ENCODE data around the gene UNC50.
"Not testable (repeated sequence)": the region's sequence is repeated elsewhere in the genome, so short reads cannot be mapped to it uniquely, and the experiment has no call there.

The UNC50 gene

DNA sequence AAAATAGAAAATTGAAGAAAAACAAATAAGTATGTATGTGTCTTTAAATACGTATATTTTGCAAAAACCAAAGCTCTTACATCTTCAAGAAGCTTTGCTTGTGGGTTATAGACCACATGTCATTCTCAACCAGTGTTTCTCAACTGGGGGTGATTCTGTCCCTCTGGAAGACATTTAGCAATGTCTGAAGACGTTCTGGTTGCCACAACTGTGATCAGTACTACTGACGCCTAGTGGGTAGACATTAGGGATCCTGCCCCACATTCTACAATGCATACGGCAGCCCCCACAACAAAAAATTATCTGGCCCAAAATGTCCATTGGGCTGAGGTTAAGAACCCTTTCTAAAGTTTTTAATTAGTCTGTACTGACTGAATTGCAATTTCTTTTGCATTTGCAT is 48.4 kb downstream of the UNC50 start:
- Histone ChIP-seq H3K27ac (ENCODE audit: low read depth, low read length, poor library complexity, severe bottlenecking) (no peak overlapping the region), H3K9me3 (ENCODE audit: low read length) (no peaks in the 10 kb centered on the region), H3K9me2 (ENCODE audit: low read depth, low read length) (no peaks in the 10 kb centered on the region), H3K4me2 (ENCODE audit: low read length) (no peak overlapping the region), H3K36me3 (ENCODE audit: insufficient read depth, low read length) (no peaks in the 10 kb centered on the region), H3K4me3 (ENCODE audit: low read depth, low read length, poor library complexity, severe bottlenecking) (no peak overlapping the region), H2AFZ (ENCODE audit: low read length) (no peak overlapping the region), H3K9ac (ENCODE audit: low read length) (no peak overlapping the region), H3F3A (ENCODE audit: insufficient read depth, low read length) (no peaks in the 10 kb centered on the region), H3K4me1 (ENCODE audit: insufficient read depth, low read length, severe bottlenecking) (peaks cover 12% of the 10 kb centered on the region), H3K79me2 (ENCODE audit: insufficient read depth, low read length) (no peaks in the 10 kb centered on the region), H4K20me1 (ENCODE audit: insufficient read depth, low read length) (no peaks in the 10 kb centered on the region), H3K27me3 (ENCODE audit: insufficient read depth, low read length) (no peaks in the 10 kb centered on the region)
- TF ChIP-seq EZH2 (IDR thresholded peaks at IDR 0.05; ENCODE audit: borderline replicate concordance, low read length) = no peak
- TF ChIP-seq CTCF (IDR thresholded peaks at IDR 0.05; ENCODE audit: low read length) = no peak

DNA sequence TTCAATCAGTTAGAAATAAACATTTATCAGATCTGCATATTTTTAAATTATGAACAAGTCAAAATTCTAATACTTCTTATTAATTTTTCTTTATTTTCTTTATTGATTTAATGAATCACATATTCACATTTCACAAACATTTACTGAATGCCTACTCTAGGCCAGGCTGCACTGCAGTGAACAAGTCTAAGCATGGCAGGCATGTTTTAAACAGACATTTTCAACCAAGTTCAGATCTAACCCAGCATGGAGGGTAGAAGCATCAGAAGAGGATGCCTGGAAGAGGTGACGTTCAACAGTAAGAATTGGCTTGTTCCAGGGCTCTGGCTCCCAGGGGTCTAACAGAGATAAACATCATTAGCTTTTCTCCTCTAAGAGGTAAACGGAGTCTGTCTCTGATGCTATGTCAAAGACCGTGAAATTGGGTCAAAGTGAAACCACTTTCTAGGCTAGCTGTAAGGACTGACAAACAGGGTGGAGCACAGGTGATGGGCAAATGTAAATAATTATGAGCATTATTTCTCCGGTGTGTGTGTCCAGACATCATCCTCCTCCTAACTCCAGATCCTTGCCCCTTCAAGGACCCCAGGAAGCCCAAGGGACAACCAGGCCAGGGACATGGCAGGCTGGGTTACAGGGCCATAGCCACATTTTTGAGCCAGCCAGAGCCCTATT is 50.6 kb downstream of the UNC50 start:
- no peak overlapping the region for H3K4me2 ChIP-seq (ENCODE audit: low read length)
- peaks cover 12% of the 10 kb centered on the region for H3K4me1 ChIP-seq (ENCODE audit: insufficient read depth, low read length, severe bottlenecking)
- H2AFZ ChIP-seq (ENCODE audit: low read length) = no peak overlapping the region
- no peaks in the 10 kb centered on the region for H3K36me3 ChIP-seq (ENCODE audit: insufficient read depth, low read length)
- no peak overlapping the region for H3K27ac ChIP-seq (ENCODE audit: low read depth, low read length, poor library complexity, severe bottlenecking)
- H3F3A ChIP-seq (ENCODE audit: insufficient read depth, low read length) = no peaks in the 10 kb centered on the region
- no peaks in the 10 kb centered on the region for H4K20me1 ChIP-seq (ENCODE audit: insufficient read depth, low read length)
- H3K27me3 ChIP-seq (ENCODE audit: insufficient read depth, low read length) = no peaks in the 10 kb centered on the region
- no peaks in the 10 kb centered on the region for H3K79me2 ChIP-seq (ENCODE audit: insufficient read depth, low read length)
- TF ChIP-seq EZH2 (IDR thresholded peaks at IDR 0.05; ENCODE audit: borderline replicate concordance, low read length) (no peak), CTCF (IDR thresholded peaks at IDR 0.05; ENCODE audit: low read length) (no peak)
- H3K4me3 ChIP-seq (ENCODE audit: low read depth, low read length, poor library complexity, severe bottlenecking) = no peak overlapping the region
- no peaks in the 10 kb centered on the region for H3K9me3 ChIP-seq (ENCODE audit: low read length)
- H3K9ac ChIP-seq (ENCODE audit: low read length) = no peak overlapping the region
- H3K9me2 ChIP-seq (ENCODE audit: low read depth, low read length) = no peaks in the 10 kb centered on the region

- H4K20me1 ChIP-seq (ENCODE audit: insufficient read depth, low read length); H3K36me3 ChIP-seq (ENCODE audit: insufficient read depth, low read length); H3K4me2 ChIP-seq (ENCODE audit: low read length): not testable (repeated sequence)
These were observed 51.1 kb downstream of the UNC50 start for GRCh38 chr2:98659491-98659840.

GRCh38 chr2:98663511-98664090 is 55.2 kb downstream of the UNC50 start:
- no peak for TF ChIP-seq CTCF (IDR thresholded peaks at IDR 0.05; ENCODE audit: low read length)
- TF ChIP-seq EZH2 (IDR thresholded peaks at IDR 0.05; ENCODE audit: borderline replicate concordance, low read length) = no peak
- H3K36me3 ChIP-seq (ENCODE audit: insufficient read depth, low read length) = no peaks in the 10 kb centered on the region

More at GRCh38 chr2:98659491-98659840, 51.1 kb downstream of the UNC50 start:
- not testable (repeated sequence) for H3K27me3 ChIP-seq (ENCODE audit: insufficient read depth, low read length); H3K9ac ChIP-seq (ENCODE audit: low read length); H3K9me2 ChIP-seq (ENCODE audit: low read depth, low read length); H3K9me3 ChIP-seq (ENCODE audit: low read length); H2AFZ ChIP-seq (ENCODE audit: low read length); H3K79me2 ChIP-seq (ENCODE audit: insufficient read depth, low read length); H3K4me1 ChIP-seq (ENCODE audit: insufficient read depth, low read length, severe bottlenecking); H3K4me3 ChIP-seq (ENCODE audit: low read depth, low read length, poor library complexity, severe bottlenecking); H3K27ac ChIP-seq (ENCODE audit: low read depth, low read length, poor library complexity, severe bottlenecking); H3F3A ChIP-seq (ENCODE audit: insufficient read depth, low read length)

More at GRCh38 chr2:98663511-98664090, 55.2 kb downstream of the UNC50 start:
- no peaks in the 10 kb centered on the region for H3K4me1 ChIP-seq (ENCODE audit: insufficient read depth, low read length, severe bottlenecking)
- no peak overlapping the region for H3K4me3 ChIP-seq (ENCODE audit: low read depth, low read length, poor library complexity, severe bottlenecking)
- H3F3A ChIP-seq (ENCODE audit: insufficient read depth, low read length) = no peaks in the 10 kb centered on the region
- H4K20me1 ChIP-seq (ENCODE audit: insufficient read depth, low read length) = no peaks in the 10 kb centered on the region
- H3K4me2 ChIP-seq (ENCODE audit: low read length) = no peak overlapping the region
- no peak overlapping the region for H3K27ac ChIP-seq (ENCODE audit: low read depth, low read length, poor library complexity, severe bottlenecking)
- no peak overlapping the region for H2AFZ ChIP-seq (ENCODE audit: low read length)
- H3K9ac ChIP-seq (ENCODE audit: low read length) = no peak overlapping the region
- no peaks in the 10 kb centered on the region for H3K79me2 ChIP-seq (ENCODE audit: insufficient read depth, low read length)
- H3K9me3 ChIP-seq (ENCODE audit: low read length) = no peaks in the 10 kb centered on the region
- no peaks in the 10 kb centered on the region for H3K27me3 ChIP-seq (ENCODE audit: insufficient read depth, low read length)
- H3K9me2 ChIP-seq (ENCODE audit: low read depth, low read length) = no peaks in the 10 kb centered on the region
